Keratinocyte (primary cell): Measurements from ENCODE around the gene ENTPD7. TPM values are rescaled to one million over a fixed set of nuclear protein-coding genes. Genes with fewer than 3 reads are reported as not detected.

Source experiments
- DNase-seq: peaks from one replicate; pipeline ENCODE4 v3.0.0-alpha.2; 2011; ENCODE audit warnings: low read depth, missing footprints, low spot score
- FAIRE-seq: peaks from 2 replicates; lab custom pipeline; 2011; peaks lifted over from hg19 to GRCh38; lab: Jason Lieb, UNC
- H2AFZ ChIP-seq: 2 replicates; pipeline ENCODE4 v1.6.0; 2012; ENCODE audit warnings: low read length, control low read depth, inconsistent platforms; ENCODE audit not compliant: control insufficient read depth
- H3K27ac ChIP-seq: 2 replicates; pipeline ENCODE4 v1.5.1; 2011; ENCODE audit warnings: low read length; ENCODE audit not compliant: control insufficient read depth, insufficient read depth
- H3K27me3 ChIP-seq: 3 replicates; pipeline ENCODE4 v1.6.0; 2011; ENCODE audit warnings: low read length; ENCODE audit not compliant: control insufficient read depth, insufficient read depth; ENCODE audit errors: extremely low read depth
- H3K36me3 ChIP-seq, 2 experiments: 2 replicates in 1 of 2; 3 replicates in 1 of 2; pipeline ENCODE4 v1.5.1; 2011; ENCODE audit warnings: low read length in 2 of 2, mild to moderate bottlenecking in 1 of 2; ENCODE audit not compliant: control insufficient read depth in 2 of 2, insufficient read depth in 2 of 2; ENCODE audit errors: extremely low read depth in 1 of 2
- H3K4me1 ChIP-seq: 3 replicates; pipeline ENCODE4 v1.5.1; 2011; ENCODE audit warnings: low read length; ENCODE audit not compliant: control insufficient read depth, insufficient read depth; ENCODE audit errors: extremely low read depth
- H3K4me2 ChIP-seq: 3 replicates; pipeline ENCODE4 v1.6.0; 2011; ENCODE audit warnings: low read depth, low read length; ENCODE audit not compliant: control insufficient read depth, insufficient read depth; ENCODE audit errors: extremely low read depth
- H3K4me3 ChIP-seq, 3 experiments: fragments of 200-600 bp in 1 of 3; sonication (generic) in 1 of 3; 2 replicates in 2 of 3; 3 replicates in 1 of 3; pipeline ENCODE4 v1.5.1; 2011 to 2016; ENCODE audit warnings: low read length in 3 of 3, mild to moderate bottlenecking in 3 of 3, control low read depth in 2 of 3, inconsistent platforms in 1 of 3, low read depth in 1 of 3, mixed read lengths in 1 of 3, mixed run types in 1 of 3, moderate library complexity in 1 of 3; ENCODE audit not compliant: control insufficient read depth in 2 of 3, insufficient read depth in 2 of 3; ENCODE audit errors: extremely low read depth in 1 of 3
- H3K79me2 ChIP-seq: 2 replicates; pipeline ENCODE4 v1.6.0; 2012; ENCODE audit warnings: low read length; ENCODE audit not compliant: control insufficient read depth, insufficient read depth
- H3K9ac ChIP-seq: 3 replicates; pipeline ENCODE4 v1.6.0; 2011; ENCODE audit warnings: low read length; ENCODE audit not compliant: control insufficient read depth, insufficient read depth; ENCODE audit errors: extremely low read depth
- H3K9me1 ChIP-seq: 3 replicates; pipeline ENCODE4 v1.6.0; 2011; ENCODE audit warnings: low read length; ENCODE audit not compliant: control insufficient read depth, insufficient read depth; ENCODE audit errors: extremely low read depth
- H3K9me3 ChIP-seq: 2 replicates; pipeline ENCODE4 v1.5.1; 2012; ENCODE audit warnings: low read depth, low read length; ENCODE audit not compliant: control insufficient read depth
- H4K20me1 ChIP-seq: 3 replicates; pipeline ENCODE4 v1.6.0; 2011; ENCODE audit warnings: low read length; ENCODE audit not compliant: control insufficient read depth, insufficient read depth; ENCODE audit errors: extremely low read depth
- CTCF ChIP-seq, 3 experiments: IDR thresholded peaks in 1 of 3; conservative IDR thresholded peaks in 1 of 3; optimal IDR thresholded peaks in 1 of 3; 2 replicates in 2 of 3; 3 replicates in 1 of 3; pipeline versions ENCODE3 to v1.5.1; 2011; ENCODE audit warnings: low read length in 3 of 3, mild to moderate bottlenecking in 3 of 3, moderate library complexity in 2 of 3, control low read depth in 1 of 3, inconsistent platforms in 1 of 3; ENCODE audit not compliant: insufficient read depth in 2 of 3; ENCODE audit errors: extremely low read depth in 1 of 3
- EZH2 ChIP-seq: IDR thresholded peaks from one replicate; pipeline ENCODE4 v1.6.1; 2012; ENCODE audit warnings: inconsistent platforms, mild to moderate bottlenecking, low read length, moderate library complexity
- dilution Hi-C: fragments of 300-500 bp; cut with MboI; formaldehyde crosslinking; loops from one replicate; pipeline ENCODE4 v1.7.0; 2020; ENCODE audit warnings: low sequenced_read_pairs; ENCODE audit not compliant: extremely low pct_ligation_motif_present
- polyA plus RNA-seq, 5 experiments: library from polyadenylated mRNA; depleted of rRNA in 3 of 5; stranded (reverse) in 3 of 5; stranded (forward) in 1 of 5; unstranded in 1 of 5; fragments of >200 nt; gene quantifications; 1 replicate in 1 of 5; 2 replicates in 3 of 5; 3 replicates in 1 of 5; pipeline versions ENCODE4 v1.2.1 to v1.2.3, GENCODE V29; 2011 to 2012; ENCODE audit warnings: missing spikeins in 2 of 5, low read depth in 1 of 5, low replicate concordance in 1 of 5

ENTPD7 gene
- polyA plus RNA-seq, 1 donor (not counting 4 experiments of a cell fraction or from before 2014, with no cell fraction given), result 18.1 TPM

DNA sequence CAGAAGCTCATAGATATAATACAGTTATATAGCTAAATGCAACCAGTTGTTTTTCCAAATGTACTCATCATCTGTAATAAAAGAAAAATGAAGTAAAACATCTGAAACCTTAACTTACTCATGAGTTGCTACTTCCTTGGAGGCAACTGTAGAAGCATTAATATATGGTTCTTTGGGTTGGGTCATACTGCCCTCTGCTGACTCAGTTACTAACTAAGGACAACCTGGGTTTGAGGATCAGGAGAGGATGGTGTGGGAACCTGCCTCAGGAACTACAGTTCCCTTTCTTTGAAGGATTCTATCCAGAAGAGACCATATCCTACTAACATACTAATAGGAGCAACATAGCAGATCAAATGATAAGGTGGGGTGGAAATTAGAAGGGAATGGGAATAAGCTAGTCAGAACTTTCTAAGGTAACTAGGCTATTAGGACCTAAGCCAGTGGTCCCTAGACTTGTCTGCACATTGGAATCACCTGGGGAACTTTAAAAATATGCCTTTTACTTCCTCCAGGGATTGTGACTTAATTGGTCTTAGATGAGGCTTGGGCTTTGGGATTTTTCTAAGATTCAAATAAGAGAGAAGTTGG lies 51.9 kb downstream of the ENTPD7 start:
- H4K20me1 ChIP-seq, result no peaks in the 10 kb centered on the region
- H2AFZ ChIP-seq, result no peak overlapping the region
- H3K9me1 ChIP-seq, result no peaks in the 10 kb centered on the region
- no peaks in the 10 kb centered on the region for H3K79me2 ChIP-seq
- H3K4me3 ChIP-seq, result no peak overlapping the region
- dilution Hi-C loops, result no loop called here
- no peaks in the 10 kb centered on the region for H3K27me3 ChIP-seq
- H3K36me3 ChIP-seq, result peaks cover 22% of the 10 kb centered on the region in 2 experiments
- FAIRE-seq (peak; percentile 52), DNase-seq (no peak)
- H3K4me1 ChIP-seq, result peaks cover 15% of the 10 kb centered on the region
- H3K4me2 ChIP-seq, result no peak overlapping the region
- no peaks in the 10 kb centered on the region for H3K9me3 ChIP-seq
- no peak overlapping the region for H3K9ac ChIP-seq
- no peak overlapping the region for H3K27ac ChIP-seq
- TF ChIP-seq EZH2 (no peak), CTCF (optimal IDR thresholded peaks at IDR 0.05 in 1 of 3, IDR thresholded peaks at IDR 0.05 in 1 of 3, conservative IDR thresholded peaks at IDR 0.05 in 1 of 3; ENCODE audit: extremely low read depth in 1 of 3, insufficient read depth in 2 of 3, low read length in 3 of 3) (peak; percentile 34 to 63 (median 55))

DNA sequence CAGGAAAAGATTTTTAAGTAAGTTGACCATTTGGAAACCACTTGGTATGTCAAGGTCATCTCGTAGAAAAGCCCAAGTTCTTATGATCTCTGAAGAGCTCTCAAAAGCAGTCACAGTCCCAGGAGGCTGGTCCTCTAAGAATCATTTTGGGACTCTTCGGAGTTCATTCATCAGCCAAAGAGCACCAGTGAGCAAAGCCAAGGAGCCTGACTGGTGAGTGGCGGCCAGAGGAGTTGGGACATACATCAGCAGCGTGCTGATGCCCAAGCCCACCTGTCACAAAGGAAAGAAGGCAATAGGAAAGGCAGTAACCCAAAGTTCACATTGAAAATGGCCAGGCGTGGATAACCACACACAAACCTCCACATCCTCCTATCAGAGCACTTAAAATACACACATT lies 55.1 kb downstream of the ENTPD7 start:
- FAIRE-seq, result no peak
- no peak overlapping the region for H3K27ac ChIP-seq
- no peak for TF ChIP-seq CTCF (optimal IDR thresholded peaks at IDR 0.05 in 1 of 3, IDR thresholded peaks at IDR 0.05 in 1 of 3, conservative IDR thresholded peaks at IDR 0.05 in 1 of 3; ENCODE audit: extremely low read depth in 1 of 3, insufficient read depth in 2 of 3, low read length in 3 of 3)
- no peak for TF ChIP-seq EZH2
- no peak overlapping the region for H2AFZ ChIP-seq
- peaks cover 8% of the 10 kb centered on the region for H3K4me1 ChIP-seq
- no peak overlapping the region for H3K9ac ChIP-seq
- H3K4me3 ChIP-seq, result no peak overlapping the region
- H3K36me3 ChIP-seq, result peaks cover 28 to 29% of the 10 kb centered on the region in 2 experiments
- no peak for DNase-seq
- H3K9me3 ChIP-seq, result no peaks in the 10 kb centered on the region
- no peaks in the 10 kb centered on the region for H3K9me1 ChIP-seq
- no peaks in the 10 kb centered on the region for H4K20me1 ChIP-seq
- H3K79me2 ChIP-seq, result no peaks in the 10 kb centered on the region
- dilution Hi-C loops, result no loop called here
- H3K27me3 ChIP-seq, result no peaks in the 10 kb centered on the region
- H3K4me2 ChIP-seq, result no peak overlapping the region
